Peyer's patch (tissue), 4 donors: Measurements from ENCODE around the gene ARNT2. TPM values are rescaled to one million over a fixed set of nuclear protein-coding genes. Genes with fewer than 3 reads are reported as not detected.

ENCODE experiments used
- DNase-seq, 3 donors: peaks; one replicate each; pipeline ENCODE4 v3.0.0-alpha.2; 2017 to 2019
- H3K27ac ChIP-seq, 4 donors: fragments of 200-600 bp; sonication (generic); one replicate each; pipeline ENCODE4 v1.5.1; 2016 to 2019
- H3K27me3 ChIP-seq, 2 donors: fragments of 200-600 bp; sonication (generic); one replicate each; pipeline ENCODE4 v1.5.1; 2019
- H3K36me3 ChIP-seq, 3 donors: fragments of 200-600 bp; sonication (generic); one replicate each; pipeline ENCODE4 v1.5.1; 2016 to 2019
- H3K4me1 ChIP-seq, 4 donors: fragments of 200-600 bp; sonication (generic); one replicate each; pipeline ENCODE4 v1.5.1; 2016 to 2019
- H3K4me3 ChIP-seq, 4 donors: fragments of 200-600 bp; sonication (generic); 1 replicate in 3 of 4; 2 replicates in 1 of 4; pipeline ENCODE4 v1.5.1; 2016 to 2019; ENCODE audit warnings: mild to moderate bottlenecking in 1 of 4
- H3K9me3 ChIP-seq, 4 donors: fragments of 200-600 bp; sonication (generic); one replicate each; pipeline ENCODE4 v1.5.1; 2016 to 2019; ENCODE audit warnings: mild to moderate bottlenecking in 1 of 4
- CTCF ChIP-seq, 6 experiments: fragments of 450-650 bp in 4 of 6; fragments of 200-600 bp in 2 of 6; sonication (generic) in 1 of 6; IDR thresholded peaks; one replicate each; pipeline ENCODE4 v1.5.1; 2017 to 2019; ENCODE audit warnings: antibody characterized with exemption in 6 of 6, mild to moderate bottlenecking in 3 of 6, moderate library complexity in 1 of 6
- POLR2A ChIP-seq, 2 donors: fragments of 450-650 bp; IDR thresholded peaks; one replicate each; pipeline ENCODE4 v1.5.1; 2017; ENCODE audit warnings: antibody characterized with exemption in 2 of 2, mild to moderate bottlenecking in 2 of 2, moderate library complexity in 2 of 2
- total RNA-seq, 4 donors: library from RNA; depleted of rRNA; stranded (reverse); fragments of >200 nt; gene quantifications; one replicate each; pipeline ENCODE4 v1.1.0, GENCODE V29; 2016

Gene ARNT2
- total RNA-seq, 4 donors from 2014 or later = 2.5 to 10.3 (median 4.5) TPM

- Histone ChIP-seq H3K36me3 (no peaks in the 10 kb centered on the region), H3K4me1 (peaks cover 0 to 11% (median 0%) of the 10 kb centered on the region in 4 donors), H3K4me3 (no peak overlapping the region), H3K27me3 (no peaks in the 10 kb centered on the region), H3K27ac (no peak overlapping the region), H3K9me3 (no peaks in the 10 kb centered on the region)
- TF ChIP-seq CTCF (IDR thresholded peaks at IDR 0.05) = no peak
- DNase-seq = no peak
Measured at GRCh38 chr15:80620141-80620540, 216.0 kb downstream of the ARNT2 start.

GRCh38 chr15:80620931-80621330, 216.7 kb downstream of the ARNT2 start:
- H3K27me3 ChIP-seq = no peaks in the 10 kb centered on the region
- no peaks in the 10 kb centered on the region for H3K9me3 ChIP-seq
- DNase-seq = no peak
- no peak overlapping the region for H3K27ac ChIP-seq
- H3K36me3 ChIP-seq = no peaks in the 10 kb centered on the region
- TF ChIP-seq POLR2A (IDR thresholded peaks at IDR 0.05) (no peak), CTCF (IDR thresholded peaks at IDR 0.05) (no peak)
- peaks cover 0 to 6% (median 0%) of the 10 kb centered on the region in 4 donors for H3K4me1 ChIP-seq
- H3K4me3 ChIP-seq = no peak overlapping the region

GRCh38 chr15:80626643-80627120, 222.5 kb downstream of the ARNT2 start:
- no peak overlapping the region for H3K27ac ChIP-seq
- DNase-seq = no peak
- no peaks in the 10 kb centered on the region for H3K36me3 ChIP-seq
- H3K9me3 ChIP-seq = no peaks in the 10 kb centered on the region
- no peak overlapping the region for H3K4me3 ChIP-seq
- TF ChIP-seq CTCF (IDR thresholded peaks at IDR 0.05) (no peak), POLR2A (IDR thresholded peaks at IDR 0.05) (no peak)
- no peaks in the 10 kb centered on the region for H3K4me1 ChIP-seq
- no peaks in the 10 kb centered on the region for H3K27me3 ChIP-seq

GRCh38 chr15:80629355-80629754, 225.2 kb downstream of the ARNT2 start:
- Histone ChIP-seq H3K4me3 (no peak overlapping the region), H3K4me1 (no peaks in the 10 kb centered on the region), H3K27ac (no peak overlapping the region), H3K27me3 (no peaks in the 10 kb centered on the region), H3K36me3 (no peaks in the 10 kb centered on the region), H3K9me3 (no peaks in the 10 kb centered on the region)
- TF ChIP-seq POLR2A (IDR thresholded peaks at IDR 0.05) (no peak), CTCF (IDR thresholded peaks at IDR 0.05) (no peak)
- DNase-seq = no peak

GRCh38 chr15:80630981-80631380, 226.8 kb downstream of the ARNT2 start:
- no peak for TF ChIP-seq CTCF (IDR thresholded peaks at IDR 0.05)
- TF ChIP-seq POLR2A (IDR thresholded peaks at IDR 0.05) = no peak
- H3K27me3 ChIP-seq = no peaks in the 10 kb centered on the region
- no peaks in the 10 kb centered on the region for H3K36me3 ChIP-seq
- no peaks in the 10 kb centered on the region for H3K9me3 ChIP-seq
- H3K4me1 ChIP-seq = no peaks in the 10 kb centered on the region
- no peak overlapping the region for H3K27ac ChIP-seq
- no peak for DNase-seq
- H3K4me3 ChIP-seq = no peak overlapping the region

- no peaks in the 10 kb centered on the region for H3K36me3 ChIP-seq
- no peak overlapping the region for H3K4me3 ChIP-seq
- TF ChIP-seq POLR2A (IDR thresholded peaks at IDR 0.05) (no peak), CTCF (IDR thresholded peaks at IDR 0.05) (no peak)
- DNase-seq = no peak
- H3K4me1 ChIP-seq = no peaks in the 10 kb centered on the region
- no peaks in the 10 kb centered on the region for H3K27me3 ChIP-seq
- H3K9me3 ChIP-seq = no peaks in the 10 kb centered on the region
- H3K27ac ChIP-seq = no peak overlapping the region
Measured at GRCh38 chr15:80633221-80633620, 229.0 kb downstream of the ARNT2 start.
